Loucy (cell line): ENCODE data around the gene OPRM1.
"Not testable (repeated sequence)": the region's sequence is repeated elsewhere in the genome, so short reads cannot be mapped to it uniquely, and the experiment has no call there.

ENCODE experiments used
- H2AFZ ChIP-seq: fragments of 200-600 bp; sonication (generic); 2 replicates; pipeline ENCODE4 v1.6.0; 2016; ENCODE audit warnings: antibody characterized with exemption, mild to moderate bottlenecking, low read length, moderate library complexity
- H3F3A ChIP-seq: fragments of 200-600 bp; 2 replicates; pipeline ENCODE4 v1.6.0; 2016; ENCODE audit warnings: antibody characterized with exemption, low read depth, mild to moderate bottlenecking
- H3K27me3 ChIP-seq: fragments of 200-600 bp; sonication (generic); 2 replicates; pipeline ENCODE4 v1.6.1; 2014; ENCODE audit warnings: low read length, mild to moderate bottlenecking; ENCODE audit not compliant: insufficient read depth, poor library complexity, severe bottlenecking
- H3K36me3 ChIP-seq: fragments of 200-600 bp; sonication (generic); 2 replicates; pipeline ENCODE4 v1.6.1; 2016; ENCODE audit warnings: low read length; ENCODE audit not compliant: insufficient read depth
- H3K4me1 ChIP-seq: fragments of 200-600 bp; sonication (generic); 2 replicates; pipeline ENCODE4 v1.5.1; 2014; ENCODE audit warnings: low read length, mild to moderate bottlenecking; ENCODE audit not compliant: insufficient read depth, poor library complexity, severe bottlenecking
- H3K4me2 ChIP-seq: fragments of 200-600 bp; sonication (generic); 2 replicates; pipeline ENCODE4 v1.6.0; 2014; ENCODE audit warnings: antibody characterized with exemption, low read length, low read depth, mild to moderate bottlenecking; ENCODE audit not compliant: poor library complexity, severe bottlenecking
- H3K4me3 ChIP-seq: fragments of 200-600 bp; sonication (generic); 2 replicates; pipeline ENCODE4 v1.5.1; 2014; ENCODE audit warnings: low read length, mild to moderate bottlenecking, mixed read lengths; ENCODE audit not compliant: poor library complexity, severe bottlenecking
- H3K79me2 ChIP-seq: fragments of 200-600 bp; sonication (generic); 2 replicates; pipeline ENCODE4 v1.6.1; 2014; ENCODE audit warnings: low read length; ENCODE audit not compliant: insufficient read depth
- H3K9ac ChIP-seq: fragments of 200-600 bp; sonication (generic); 2 replicates; pipeline ENCODE4 v1.6.0; 2014; ENCODE audit warnings: mild to moderate bottlenecking, low read depth, low read length, moderate library complexity; ENCODE audit not compliant: poor library complexity, severe bottlenecking
- H3K9me2 ChIP-seq: fragments of 200-600 bp; sonication (generic); replicated peaks from 2 replicates; pipeline ENCODE4 v1.6.1; 2016; ENCODE audit warnings: low read depth, low read length, mixed read lengths
- H3K9me3 ChIP-seq: fragments of 200-600 bp; sonication (generic); 2 replicates; pipeline ENCODE4 v1.6.1; 2014; ENCODE audit warnings: mild to moderate bottlenecking, antibody characterized with exemption, low read length, low read depth; ENCODE audit not compliant: insufficient read depth
- H4K20me1 ChIP-seq: fragments of 200-600 bp; sonication (generic); 2 replicates; pipeline ENCODE4 v1.6.0; 2014; ENCODE audit warnings: antibody characterized with exemption, low read length, mild to moderate bottlenecking; ENCODE audit not compliant: insufficient read depth, poor library complexity, severe bottlenecking
- EZH2phosphoT487 ChIP-seq: fragments of 200-600 bp; IDR thresholded peaks from 2 replicates; pipeline ENCODE4 v1.6.1; 2018; ENCODE audit warnings: antibody characterized with exemption, mild to moderate bottlenecking, moderate library complexity, borderline replicate concordance
- TF ChIP-seq, protein P1 (sequence below): fragments of 200-600 bp; sonication (generic); conservative IDR thresholded peaks from 2 replicates; pipeline ENCODE4 v1.5.1; 2014; ENCODE audit warnings: mild to moderate bottlenecking, antibody characterized with exemption, low read length

The OPRM1 gene

GRCh38 chr6:154196333-154196885 is 157.4 kb downstream of the OPRM1 start:
- no peak for TF ChIP-seq EZH2phosphoT487
- TF ChIP-seq, protein P1, sequence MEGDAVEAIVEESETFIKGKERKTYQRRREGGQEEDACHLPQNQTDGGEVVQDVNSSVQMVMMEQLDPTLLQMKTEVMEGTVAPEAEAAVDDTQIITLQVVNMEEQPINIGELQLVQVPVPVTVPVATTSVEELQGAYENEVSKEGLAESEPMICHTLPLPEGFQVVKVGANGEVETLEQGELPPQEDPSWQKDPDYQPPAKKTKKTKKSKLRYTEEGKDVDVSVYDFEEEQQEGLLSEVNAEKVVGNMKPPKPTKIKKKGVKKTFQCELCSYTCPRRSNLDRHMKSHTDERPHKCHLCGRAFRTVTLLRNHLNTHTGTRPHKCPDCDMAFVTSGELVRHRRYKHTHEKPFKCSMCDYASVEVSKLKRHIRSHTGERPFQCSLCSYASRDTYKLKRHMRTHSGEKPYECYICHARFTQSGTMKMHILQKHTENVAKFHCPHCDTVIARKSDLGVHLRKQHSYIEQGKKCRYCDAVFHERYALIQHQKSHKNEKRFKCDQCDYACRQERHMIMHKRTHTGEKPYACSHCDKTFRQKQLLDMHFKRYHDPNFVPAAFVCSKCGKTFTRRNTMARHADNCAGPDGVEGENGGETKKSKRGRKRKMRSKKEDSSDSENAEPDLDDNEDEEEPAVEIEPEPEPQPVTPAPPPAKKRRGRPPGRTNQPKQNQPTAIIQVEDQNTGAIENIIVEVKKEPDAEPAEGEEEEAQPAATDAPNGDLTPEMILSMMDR: no peak

GRCh38 chr6:154197196-154197860 is 158.3 kb downstream of the OPRM1 start:
- Histone ChIP-seq H3K27me3 (no peaks in the 10 kb centered on the region), H3K36me3 (no peaks in the 10 kb centered on the region), H3K79me2 (no peaks in the 10 kb centered on the region), H3K9me3 (no peaks in the 10 kb centered on the region), H3F3A (no peaks in the 10 kb centered on the region), H3K9ac (no peak overlapping the region), H3K4me3 (no peak overlapping the region), H3K4me1 (no peaks in the 10 kb centered on the region), H4K20me1 (no peaks in the 10 kb centered on the region), H2AFZ (no peak overlapping the region), H3K9me2 (no peaks in the 10 kb centered on the region), H3K4me2 (no peak overlapping the region)
- TF ChIP-seq, protein P1: no peak
- no peak for TF ChIP-seq EZH2phosphoT487

More at GRCh38 chr6:154196333-154196885, 157.4 kb downstream of the OPRM1 start:
- H4K20me1 ChIP-seq: no peaks in the 10 kb centered on the region
- H3K4me1 ChIP-seq: no peaks in the 10 kb centered on the region
- no peak overlapping the region for H2AFZ ChIP-seq
- no peaks in the 10 kb centered on the region for H3K36me3 ChIP-seq
- no peaks in the 10 kb centered on the region for H3K27me3 ChIP-seq
- H3K4me2 ChIP-seq: no peak overlapping the region
- H3K9me3 ChIP-seq: no peaks in the 10 kb centered on the region
- H3K9me2 ChIP-seq: no peaks in the 10 kb centered on the region
- no peak overlapping the region for H3K4me3 ChIP-seq
- no peaks in the 10 kb centered on the region for H3K79me2 ChIP-seq
- H3F3A ChIP-seq: no peaks in the 10 kb centered on the region
- no peak overlapping the region for H3K9ac ChIP-seq

- H3K27me3 ChIP-seq, H3K4me2 ChIP-seq, H3K9me3 ChIP-seq, H3K4me1 ChIP-seq, H3K9ac ChIP-seq, H3K4me3 ChIP-seq, H3F3A ChIP-seq, H2AFZ ChIP-seq, H3K79me2 ChIP-seq, H3K9me2 ChIP-seq, H3K36me3 ChIP-seq, H4K20me1 ChIP-seq: not testable (repeated sequence)
These were observed 162.6 kb downstream of the OPRM1 start for GRCh38 chr6:154201688-154202087.

- H2AFZ ChIP-seq: no peak overlapping the region
- H3K9ac ChIP-seq: no peak overlapping the region
- no peaks in the 10 kb centered on the region for H3F3A ChIP-seq
- no peaks in the 10 kb centered on the region for H4K20me1 ChIP-seq
- H3K4me2 ChIP-seq: no peak overlapping the region
- TF ChIP-seq, protein P1: no peak
- TF ChIP-seq EZH2phosphoT487: no peak
- no peaks in the 10 kb centered on the region for H3K27me3 ChIP-seq
- H3K79me2 ChIP-seq: no peaks in the 10 kb centered on the region
- no peak overlapping the region for H3K4me3 ChIP-seq
- no peaks in the 10 kb centered on the region for H3K9me3 ChIP-seq
- no peaks in the 10 kb centered on the region for H3K4me1 ChIP-seq
- no peaks in the 10 kb centered on the region for H3K9me2 ChIP-seq
- no peaks in the 10 kb centered on the region for H3K36me3 ChIP-seq
These were observed 163.3 kb downstream of the OPRM1 start for GRCh38 chr6:154202339-154202738.
